Measurements from ENCODE around the gene SH3RF1. TPM values are rescaled to one million over a fixed set of nuclear protein-coding genes. Genes with fewer than 3 reads are reported as not detected.

Gene SH3RF1
- total RNA-seq, 1 experiment from 2014 or later = 15.3 TPM

- no peaks in the 10 kb centered on the region for H3K23me2 ChIP-seq (ENCODE audit: insufficient read length, low read depth, low read length, poor library complexity, severe bottlenecking)
- no peak overlapping the region for H2BK15ac ChIP-seq (ENCODE audit: low read depth, low read length)
- DNase-seq = no peak
- Mint-ChIP-seq H3K27me3 (ENCODE audit: low read depth) (0 out of 2 replicates have a peak, but pooled peaks cover 2% of the 10 kb centered on the region), H3K36me3 (ENCODE audit: insufficient read depth in 1 of 3, low read depth in 3 of 3) (no peaks in the 10 kb centered on the region), H3K4me1 (no peaks in the 10 kb centered on the region), H3K9me3 (no peaks in the 10 kb centered on the region), H3K4me3 (no peak overlapping the region), H3K27ac (no peak overlapping the region)
- H2BK12ac ChIP-seq (ENCODE audit: insufficient read length, low read depth, low read length) = no peak overlapping the region
- no peak overlapping the region for H3K56ac ChIP-seq (ENCODE audit: insufficient read length, low read depth, low read length)
- H2AK5ac ChIP-seq (ENCODE audit: insufficient read length, low read length) = no peak overlapping the region
- H4K20me1 ChIP-seq (ENCODE audit: control insufficient read depth, insufficient read depth, insufficient read length) = no peaks in the 10 kb centered on the region
- no peak overlapping the region for H2BK5ac ChIP-seq (ENCODE audit: insufficient read length, low read length)
- H2BK20ac ChIP-seq (ENCODE audit: low read depth, low read length, poor library complexity, severe bottlenecking) = no peak overlapping the region
- no CpG with 5 or more reads among the region's 7 CpGs for WGBS (ENCODE audit: extremely low coverage, insufficient read length, low lambda C conversion rate)
- no peak overlapping the region for H3K14ac ChIP-seq (ENCODE audit: insufficient read depth, low read length)
- H2BK120ac ChIP-seq (ENCODE audit: low read depth, low read length, poor library complexity, severe bottlenecking) = no peak overlapping the region
- no peaks in the 10 kb centered on the region for H3K9me3 ChIP-seq (ENCODE audit: control insufficient read depth, low read depth, low read length)
- no peak overlapping the region for H3K4me2 ChIP-seq (ENCODE audit: insufficient read depth, insufficient read length, low read length)
- H2AFZ ChIP-seq (ENCODE audit: low read length) = no peak overlapping the region
- no peak overlapping the region for H4K91ac ChIP-seq (ENCODE audit: insufficient read length, low read depth, low read length)
- H3K27me3 ChIP-seq (ENCODE audit: insufficient read depth, low read length) = no peaks in the 10 kb centered on the region
- no peak overlapping the region for H3K23ac ChIP-seq (ENCODE audit: insufficient read length, low read depth, low read length)
- no peak overlapping the region for H4K5ac ChIP-seq (ENCODE audit: insufficient read length, low read depth, low read length)
- no peaks in the 10 kb centered on the region for H3K79me2 ChIP-seq (ENCODE audit: insufficient read depth, low read length)
- H4K8ac ChIP-seq (replicated peaks; ENCODE audit: insufficient read length, low read depth, low read length) = no peak overlapping the region
- no peaks in the 10 kb centered on the region for H3K79me1 ChIP-seq (ENCODE audit: insufficient read depth, low read depth, low read length, poor library complexity, severe bottlenecking)
- no peak overlapping the region for H3K18ac ChIP-seq (ENCODE audit: insufficient read length, low read depth, low read length)
- H3K9ac ChIP-seq (ENCODE audit: extremely low read depth, insufficient read length, low read length) = no peak overlapping the region
- TF ChIP-seq CTCF (conservative IDR thresholded peaks at IDR 0.05) = no peak
- no peaks in the 10 kb centered on the region for H3K4me1 ChIP-seq (ENCODE audit: insufficient read depth, low read length)
- H3K4ac ChIP-seq (ENCODE audit: low read depth, low read length) = no peak overlapping the region
- H3K27ac ChIP-seq (ENCODE audit: insufficient read length, low read depth, low read length) = no peak overlapping the region
- no peak overlapping the region for H3T11ph ChIP-seq (ENCODE audit: low read length)
These were observed 212.4 kb downstream of the SH3RF1 start for GRCh38 chr4:169058312-169058711.

Measured in H9 (cell line).